Measurements from ENCODE around the gene BAHD1. TPM values are rescaled to one million over a fixed set of nuclear protein-coding genes. Genes with fewer than 3 reads are reported as not detected.

Gene BAHD1
- total RNA-seq, 2 experiments from 2014 or later: 24.1 to 25.6 TPM

DNA sequence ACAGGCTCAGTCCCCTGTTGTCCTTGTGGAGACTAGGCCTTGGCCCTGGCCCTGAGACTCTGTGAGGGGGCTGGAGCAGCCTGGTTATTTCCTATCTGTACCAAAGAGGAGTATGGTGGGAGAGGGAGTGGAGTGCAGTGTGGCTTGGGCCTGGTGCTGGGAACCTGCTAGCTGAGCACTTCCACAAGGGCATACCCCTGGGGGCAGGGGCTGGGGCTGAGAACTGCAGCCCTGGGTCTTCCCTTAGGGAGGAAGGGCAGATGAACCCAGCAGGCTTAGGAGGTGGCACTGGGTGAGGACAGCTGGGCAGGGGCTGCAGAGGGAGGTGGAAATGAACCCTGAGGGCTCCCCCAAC is 26.5 kb downstream of the BAHD1 start:
- H3K27me3 Mint-ChIP-seq: no peaks in the 10 kb centered on the region
- no peak overlapping the region for H3K27ac Mint-ChIP-seq
- no peak overlapping the region for H3K4me3 Mint-ChIP-seq
- peaks cover 15% of the 10 kb centered on the region for H3K4me1 Mint-ChIP-seq
- H3K9me3 Mint-ChIP-seq (ENCODE audit: low read depth): no peaks in the 10 kb centered on the region
- CTCF ChIA-PET: no interaction called here
- ATAC-seq (no peak), DNase-seq (no peak)
- peaks cover 13% of the 10 kb centered on the region for H3K36me3 Mint-ChIP-seq

DNA sequence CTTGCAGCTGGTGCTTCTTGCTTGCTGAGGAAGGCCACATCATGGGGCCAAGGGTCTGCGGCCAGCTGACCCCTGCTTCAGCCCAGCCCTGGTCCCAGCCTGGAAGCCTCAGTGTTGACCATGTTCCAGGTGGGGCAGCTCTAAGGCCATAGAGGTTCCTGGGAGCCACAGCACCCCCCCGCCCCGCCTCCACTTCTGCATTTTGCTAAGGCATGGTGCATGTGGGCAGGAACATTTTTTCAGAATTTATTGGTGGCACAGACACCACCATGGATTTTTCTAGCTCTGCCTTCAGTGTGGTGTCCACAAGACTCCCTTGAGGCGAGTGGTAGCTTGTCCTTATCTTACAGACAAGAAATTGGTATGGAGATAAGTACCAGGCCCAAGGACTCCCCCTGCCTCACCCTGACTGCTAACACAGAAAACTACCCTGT is 28.2 kb downstream of the BAHD1 start:
- Mint-ChIP-seq H3K27me3 (no peaks in the 10 kb centered on the region), H3K4me1 (peaks cover 21% of the 10 kb centered on the region), H3K4me3 (no peak overlapping the region), H3K27ac (no peak overlapping the region), H3K36me3 (peaks cover 9% of the 10 kb centered on the region), H3K9me3 (ENCODE audit: low read depth) (no peaks in the 10 kb centered on the region)
- ATAC-seq: no peak
- CTCF ChIA-PET: interaction anchor here (1.6 kb wide), 1 partner anchor 38 kb away, joined by 5 read pairs; no protein-coding TSS in a partner anchor
- DNase-seq: no peak

DNA sequence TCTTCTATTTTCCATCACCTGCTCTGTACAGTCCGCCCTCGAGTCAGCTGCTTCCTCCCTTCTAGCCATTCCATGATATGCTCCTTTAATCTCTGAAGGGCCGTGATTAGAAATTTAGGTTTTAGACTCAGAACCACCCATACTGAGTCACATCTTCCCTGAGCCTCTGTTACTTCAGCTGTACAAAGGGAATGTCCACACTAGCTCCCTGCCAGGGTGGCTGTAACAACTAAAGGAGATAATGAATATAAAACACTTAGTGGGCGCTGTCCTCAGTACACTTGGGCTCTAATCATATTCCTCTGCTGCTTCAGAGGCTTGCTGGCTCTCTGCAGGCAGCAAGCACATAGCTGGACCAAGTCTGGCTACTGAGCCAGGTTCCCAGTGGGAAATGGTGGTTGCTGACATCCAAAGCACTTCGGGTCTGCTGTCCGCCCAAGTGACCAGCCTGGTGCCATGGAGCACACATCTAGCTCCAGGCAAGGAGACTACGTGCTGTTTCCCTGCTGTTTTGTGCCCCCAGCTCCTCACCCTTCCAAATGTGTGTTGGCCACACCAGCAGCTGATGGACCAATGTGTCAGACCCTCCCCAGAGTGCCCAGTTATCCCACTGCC is 29.1 kb downstream of the BAHD1 start:
- Mint-ChIP-seq H3K36me3 (peaks cover 7% of the 10 kb centered on the region), H3K4me1 (peaks cover 21% of the 10 kb centered on the region), H3K27ac (no peak overlapping the region), H3K27me3 (no peaks in the 10 kb centered on the region), H3K4me3 (peak overlapping the region; percentile 24), H3K9me3 (ENCODE audit: low read depth) (no peaks in the 10 kb centered on the region)
- no peak for ATAC-seq
- no peak for DNase-seq
- CTCF ChIA-PET: interaction anchor here (1.0 to 1.9 kb wide), 4 partner anchors 11 to 48 kb away, joined by 3 to 5 read pairs (median 4); no protein-coding TSS in a partner anchor

DNA sequence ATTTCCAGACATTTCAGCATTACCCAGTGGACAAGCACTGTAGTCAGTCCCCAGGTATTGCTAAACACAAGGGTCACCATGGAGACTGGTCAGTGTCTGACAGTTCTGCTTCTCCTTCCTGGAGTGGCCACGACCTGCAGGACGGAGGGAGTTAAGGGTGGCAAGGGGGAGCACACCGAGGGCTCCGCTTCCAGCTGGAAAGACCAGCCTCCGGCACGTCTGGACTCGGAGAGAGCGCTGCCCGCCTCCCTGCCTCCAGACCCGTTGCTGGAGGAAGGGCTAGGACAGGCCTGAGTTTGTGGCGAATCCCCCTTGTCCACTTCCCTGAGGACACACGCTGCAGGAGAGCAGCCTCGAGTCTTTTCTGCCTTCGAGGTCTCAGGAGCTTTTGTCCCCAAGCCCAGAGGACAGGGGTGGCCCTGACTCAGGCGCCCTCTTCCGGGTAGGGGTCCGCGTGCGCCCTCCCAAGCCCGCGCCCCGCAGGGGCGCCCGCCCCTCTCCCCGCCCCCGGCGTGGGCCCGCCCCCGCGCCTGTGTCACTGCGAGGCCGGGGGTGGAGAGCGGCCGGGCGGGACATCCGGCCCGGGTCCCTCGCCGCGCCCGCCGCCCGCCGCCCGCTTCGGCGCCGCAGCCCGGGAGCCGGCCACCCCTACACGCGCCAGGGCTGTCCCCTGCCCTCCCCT is 29.8 kb downstream of the BAHD1 start, which contains the start of gene CHST14:
TSS of gene CHST14 (plus strand) at position 562 of the 682 bp plus-strand sequence. CDS start 230 bp downstream, outside the sequence.
- ATAC-seq (peak; percentile 87), DNase-seq (peak; percentile 59)
- H3K36me3 Mint-ChIP-seq: peaks cover 4% of the 10 kb centered on the region
- peak within 1 kb of the TSS; percentile 84 for H3K4me3 Mint-ChIP-seq
- CTCF ChIA-PET: interaction anchor here (1.0 to 1.9 kb wide), 4 partner anchors 11 to 49 kb away, joined by 3 to 5 read pairs (median 4); no protein-coding TSS in a partner anchor
- peak within 1 kb of the TSS; percentile 80 for H3K27ac Mint-ChIP-seq
- peaks cover 21% of the 10 kb centered on the region for H3K4me1 Mint-ChIP-seq
- H3K27me3 Mint-ChIP-seq: no peaks in the 10 kb centered on the region
- H3K9me3 Mint-ChIP-seq (ENCODE audit: low read depth): no peaks in the 10 kb centered on the region

DNA sequence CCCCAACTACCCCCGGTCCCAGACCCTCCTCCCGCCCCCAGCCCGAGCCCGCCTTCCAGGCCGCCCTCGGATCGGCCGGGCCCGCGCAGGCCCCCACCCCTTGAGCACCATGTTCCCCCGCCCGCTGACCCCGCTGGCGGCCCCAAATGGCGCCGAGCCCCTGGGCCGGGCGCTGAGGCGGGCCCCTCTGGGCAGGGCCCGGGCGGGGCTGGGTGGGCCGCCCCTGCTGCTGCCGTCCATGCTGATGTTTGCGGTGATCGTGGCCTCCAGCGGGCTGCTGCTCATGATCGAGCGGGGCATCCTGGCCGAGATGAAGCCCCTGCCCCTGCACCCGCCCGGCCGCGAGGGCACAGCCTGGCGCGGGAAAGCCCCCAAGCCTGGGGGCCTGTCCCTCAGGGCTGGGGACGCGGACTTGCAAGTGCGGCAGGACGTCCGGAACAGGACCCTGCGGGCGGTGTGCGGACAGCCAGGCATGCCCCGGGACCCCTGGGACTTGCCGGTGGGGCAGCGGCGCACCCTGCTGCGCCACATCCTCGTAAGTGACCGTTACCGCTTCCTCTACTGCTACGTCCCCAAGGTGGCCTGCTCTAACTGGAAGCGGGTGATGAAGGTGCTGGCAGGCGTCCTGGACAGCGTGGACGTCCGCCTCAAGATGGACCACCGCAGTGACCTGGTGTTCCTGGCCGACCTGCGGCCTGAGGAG is 30.5 kb downstream of the BAHD1 start:
- peak; percentile 57 for DNase-seq
- peak; percentile 35 for ATAC-seq
- CTCF ChIA-PET: interaction anchor here (1.8 to 1.9 kb wide), 2 partner anchors 19 to 49 kb away, joined by 4 to 5 read pairs; no protein-coding TSS in a partner anchor

DNA sequence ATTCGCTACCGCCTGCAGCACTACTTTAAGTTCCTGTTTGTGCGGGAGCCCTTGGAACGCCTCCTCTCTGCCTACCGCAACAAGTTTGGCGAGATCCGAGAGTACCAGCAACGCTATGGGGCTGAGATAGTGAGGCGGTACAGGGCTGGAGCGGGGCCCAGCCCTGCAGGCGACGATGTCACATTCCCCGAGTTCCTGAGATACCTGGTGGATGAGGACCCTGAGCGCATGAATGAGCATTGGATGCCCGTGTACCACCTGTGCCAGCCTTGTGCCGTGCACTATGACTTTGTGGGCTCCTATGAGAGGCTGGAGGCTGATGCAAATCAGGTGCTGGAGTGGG is 31.0 kb downstream of the BAHD1 start:
- CTCF ChIA-PET: no interaction called here
- Mint-ChIP-seq H3K27me3 (peaks cover under 1% of the 10 kb centered on the region), H3K9me3 (ENCODE audit: low read depth) (no peaks in the 10 kb centered on the region), H3K27ac (peak overlapping the region; percentile 80), H3K4me1 (peaks cover 17% of the 10 kb centered on the region), H3K36me3 (no peaks in the 10 kb centered on the region), H3K4me3 (peak overlapping the region; percentile 84)
- DNase-seq: no peak
- ATAC-seq: peak; percentile 16

More for the DNA sequence above, 30.5 kb downstream of the BAHD1 start:
- H3K4me3 Mint-ChIP-seq: peak overlapping the region; percentile 84
- H3K27ac Mint-ChIP-seq: peak overlapping the region; percentile 80
- no peaks in the 10 kb centered on the region for H3K36me3 Mint-ChIP-seq
- no peaks in the 10 kb centered on the region for H3K27me3 Mint-ChIP-seq
- no peaks in the 10 kb centered on the region for H3K9me3 Mint-ChIP-seq (ENCODE audit: low read depth)
- H3K4me1 Mint-ChIP-seq: peaks cover 21% of the 10 kb centered on the region

DNA sequence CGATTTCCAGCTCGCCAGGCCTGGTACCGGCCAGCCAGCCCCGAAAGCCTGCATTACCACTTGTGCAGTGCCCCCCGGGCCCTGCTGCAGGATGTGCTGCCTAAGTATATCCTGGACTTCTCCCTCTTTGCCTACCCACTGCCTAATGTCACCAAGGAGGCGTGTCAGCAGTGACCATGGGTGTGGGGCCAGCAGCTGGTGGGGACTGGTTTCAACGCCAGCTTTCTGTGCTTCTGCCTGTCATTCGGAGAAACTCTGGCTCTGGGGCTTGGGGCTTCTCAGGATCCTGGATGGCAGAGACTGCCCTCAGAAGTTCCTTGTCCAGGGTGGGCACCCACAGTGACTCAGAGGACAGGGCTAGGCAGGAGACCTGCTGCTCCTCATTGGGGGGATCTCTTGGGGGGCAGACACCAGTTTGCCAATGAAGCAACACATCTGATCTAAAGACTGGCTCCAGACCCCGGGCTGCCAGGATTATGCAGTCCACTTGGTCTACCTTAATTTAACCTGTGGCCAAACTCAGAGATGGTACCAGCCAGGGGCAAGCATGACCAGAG is 31.5 kb downstream of the BAHD1 start:
- Mint-ChIP-seq H3K4me1 (peaks cover 15% of the 10 kb centered on the region), H3K4me3 (peak overlapping the region; percentile 84), H3K27ac (peak overlapping the region; percentile 80), H3K9me3 (ENCODE audit: low read depth) (no peaks in the 10 kb centered on the region), H3K36me3 (no peaks in the 10 kb centered on the region), H3K27me3 (peaks cover 5% of the 10 kb centered on the region)
- CTCF ChIA-PET: interaction anchor here (1.4 kb wide), 1 partner anchor 9 kb away, joined by 4 read pairs; no protein-coding TSS in a partner anchor
- DNase-seq (no peak), ATAC-seq (no peak)

DNA sequence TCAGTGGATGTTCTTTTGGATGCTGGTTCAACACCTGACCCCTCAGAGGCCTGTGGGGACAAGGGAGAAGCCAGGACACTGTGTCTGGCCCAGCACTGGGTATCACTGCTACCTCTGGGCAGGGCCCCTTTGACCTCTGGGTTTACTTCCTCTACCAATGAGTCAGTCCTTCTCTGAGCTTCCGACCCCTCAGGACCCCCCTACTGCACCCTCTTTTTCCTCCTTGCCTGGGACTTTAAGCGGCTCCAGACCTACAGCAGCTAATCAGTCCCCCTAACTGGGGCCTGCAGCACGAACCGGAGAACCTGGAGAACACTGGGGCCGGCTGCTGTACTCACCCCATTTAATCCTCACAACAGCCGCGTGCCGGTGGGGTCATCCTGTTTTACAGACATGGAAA is 33.8 kb downstream of the BAHD1 start:
- CTCF ChIA-PET: no interaction called here
- no peak for ATAC-seq
- Mint-ChIP-seq H3K27ac (no peak overlapping the region), H3K27me3 (peaks cover 17% of the 10 kb centered on the region), H3K36me3 (no peaks in the 10 kb centered on the region), H3K9me3 (ENCODE audit: low read depth) (no peaks in the 10 kb centered on the region), H3K4me1 (peaks cover 15% of the 10 kb centered on the region), H3K4me3 (no peak overlapping the region)
- no peak for DNase-seq

DNA sequence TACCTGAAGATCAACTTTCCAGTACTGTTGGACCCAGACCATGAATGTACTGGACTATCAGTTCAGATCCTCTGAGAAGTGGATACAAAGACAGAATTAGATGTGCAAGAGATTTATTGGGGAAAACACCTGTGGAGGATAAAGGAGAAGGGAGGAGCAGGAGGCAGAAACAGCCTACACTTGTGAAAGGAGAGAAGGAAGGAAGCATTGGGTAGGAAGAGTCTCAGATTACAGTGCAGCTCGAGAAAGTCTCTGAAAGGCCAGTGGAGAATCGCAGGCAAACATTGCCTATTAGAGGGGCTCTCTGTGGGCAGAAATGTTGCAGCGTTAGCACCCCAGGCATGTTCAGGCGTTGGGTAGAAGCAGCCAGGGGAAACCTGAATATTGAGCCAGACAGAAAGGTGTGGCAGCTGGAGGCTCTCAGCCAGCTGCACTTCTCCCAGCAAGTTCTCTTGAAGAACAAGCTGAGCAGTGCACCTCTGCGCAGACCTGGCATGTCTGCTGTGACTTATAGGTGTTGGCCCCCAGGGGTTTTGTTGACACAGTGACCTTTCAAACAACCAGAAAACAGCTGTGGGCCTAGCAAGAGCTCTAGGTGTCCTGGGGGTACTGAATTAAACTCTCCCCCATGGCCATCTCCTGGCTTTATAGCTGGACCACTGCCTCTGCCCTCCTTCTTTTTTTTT is 37.0 kb downstream of the BAHD1 start:
- H3K27ac Mint-ChIP-seq: no peak overlapping the region
- H3K36me3 Mint-ChIP-seq: no peaks in the 10 kb centered on the region
- no peaks in the 10 kb centered on the region for H3K9me3 Mint-ChIP-seq (ENCODE audit: low read depth)
- DNase-seq: no peak
- no peak for ATAC-seq
- H3K4me1 Mint-ChIP-seq: peaks cover 2% of the 10 kb centered on the region
- CTCF ChIA-PET: interaction anchor here (0.6 to 1.3 kb wide), 4 partner anchors 22 to 525 kb away, joined by 3 to 5 read pairs (median 4); no protein-coding TSS in a partner anchor
- no peak overlapping the region for H3K4me3 Mint-ChIP-seq
- peaks cover 44% of the 10 kb centered on the region for H3K27me3 Mint-ChIP-seq

DNA sequence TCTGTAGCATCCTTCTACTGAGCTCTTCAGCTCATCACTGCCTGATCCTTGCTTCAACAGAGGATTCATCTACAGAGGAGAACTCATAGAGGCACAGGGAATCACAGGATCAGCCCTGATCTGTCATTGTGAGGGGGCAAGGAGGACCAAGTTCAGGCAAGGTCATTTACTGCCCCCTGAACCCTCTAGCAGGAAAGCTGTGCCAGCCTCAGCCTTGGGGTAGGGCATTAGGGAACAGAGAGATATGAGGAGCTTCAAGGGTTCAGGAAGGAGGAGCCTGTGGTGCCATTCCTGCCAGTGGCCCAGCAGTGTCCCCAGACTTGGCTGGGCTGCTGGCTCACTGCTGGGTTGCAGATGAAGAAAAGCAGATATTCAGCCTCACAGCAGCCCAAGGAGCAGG is 38.3 kb downstream of the BAHD1 start:
- CTCF ChIA-PET: interaction anchor here (1.3 kb wide), 1 partner anchor 21 kb away, joined by 5 read pairs; no protein-coding TSS in a partner anchor
- DNase-seq (no peak), ATAC-seq (no peak)
- H3K36me3 Mint-ChIP-seq: no peaks in the 10 kb centered on the region
- no peak overlapping the region for H3K27ac Mint-ChIP-seq
- peaks cover 46% of the 10 kb centered on the region for H3K27me3 Mint-ChIP-seq
- H3K4me1 Mint-ChIP-seq: no peaks in the 10 kb centered on the region
- H3K4me3 Mint-ChIP-seq: no peak overlapping the region
- H3K9me3 Mint-ChIP-seq (ENCODE audit: low read depth): no peaks in the 10 kb centered on the region

DNA sequence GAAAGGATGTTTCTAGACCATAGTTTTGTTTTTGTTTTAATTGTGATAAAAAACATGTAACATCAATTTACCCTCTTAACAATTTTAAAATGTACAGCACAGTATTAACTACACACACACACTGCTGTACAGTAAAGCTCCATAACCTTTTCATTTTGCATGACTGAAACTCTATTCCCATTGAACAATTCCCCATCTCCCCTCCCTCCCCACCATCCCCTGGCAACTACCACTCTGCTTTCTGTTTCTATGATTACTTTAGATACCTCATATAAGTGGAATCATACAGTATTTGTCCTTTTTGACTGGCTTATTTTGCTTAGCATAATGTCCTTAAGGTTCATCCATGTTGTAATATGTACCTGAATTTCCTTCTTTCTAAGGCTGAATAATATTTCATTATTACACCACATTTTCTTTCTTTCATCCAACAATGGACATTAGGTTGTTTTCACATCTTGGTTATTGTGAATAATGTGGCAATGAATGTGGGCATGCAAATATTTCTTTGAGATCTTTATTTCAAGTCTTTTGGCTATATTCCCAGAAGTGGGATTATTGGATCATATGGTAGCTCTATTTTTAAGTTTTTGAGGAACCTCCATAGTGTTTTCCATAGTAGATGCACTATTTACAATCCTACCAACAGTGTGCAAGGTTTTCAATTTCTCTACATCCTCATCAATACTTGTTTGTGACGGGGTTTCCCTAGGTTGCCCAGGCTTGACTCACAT is 40.8 kb downstream of the BAHD1 start:
- no peak for DNase-seq
- H3K27me3 Mint-ChIP-seq: peaks cover 46% of the 10 kb centered on the region
- no peak overlapping the region for H3K27ac Mint-ChIP-seq
- H3K4me3 Mint-ChIP-seq: no peak overlapping the region
- CTCF ChIA-PET: interaction anchor here (0.6 to 1.3 kb wide), 2 partner anchors 16 to 43 kb away, joined by 3 read pairs; no protein-coding TSS in a partner anchor
- no peaks in the 10 kb centered on the region for H3K36me3 Mint-ChIP-seq
- no peaks in the 10 kb centered on the region for H3K9me3 Mint-ChIP-seq (ENCODE audit: low read depth)
- ATAC-seq: no peak
- H3K4me1 Mint-ChIP-seq: no peaks in the 10 kb centered on the region

DNA sequence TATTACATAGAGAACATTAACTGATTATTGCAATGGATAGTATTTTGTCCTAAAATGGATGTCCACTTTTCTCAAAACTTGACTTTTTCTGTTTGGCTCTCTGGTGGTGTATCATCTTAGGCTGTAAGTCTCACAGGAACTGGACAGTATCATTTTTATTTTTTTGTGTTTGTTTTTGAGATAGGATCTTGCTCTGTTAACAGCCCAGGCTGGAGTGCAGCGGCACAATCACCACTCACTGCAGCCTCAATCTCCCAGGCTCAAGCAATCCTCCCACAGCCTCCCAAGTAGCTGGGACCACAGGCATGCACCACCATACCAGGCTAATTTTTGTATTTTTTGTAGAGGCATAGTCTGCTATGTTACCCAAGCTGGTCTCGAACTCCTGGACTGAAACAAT is 43.2 kb downstream of the BAHD1 start:
- H3K27me3 Mint-ChIP-seq: peaks cover 32% of the 10 kb centered on the region
- ATAC-seq: no peak

More for the DNA sequence above, 43.2 kb downstream of the BAHD1 start:
- no peak overlapping the region for H3K27ac Mint-ChIP-seq
- CTCF ChIA-PET: no interaction called here
- H3K4me3 Mint-ChIP-seq: no peak overlapping the region
- H3K4me1 Mint-ChIP-seq: no peaks in the 10 kb centered on the region
- H3K36me3 Mint-ChIP-seq: no peaks in the 10 kb centered on the region
- no peaks in the 10 kb centered on the region for H3K9me3 Mint-ChIP-seq (ENCODE audit: low read depth)
- no peak for DNase-seq
